HUES6 (cell line): ENCODE results near the gene AMPH.

Experiments
- H3K27ac ChIP-seq: 2 replicates; pipeline ENCODE4 v1.7.0; 2013; ENCODE audit warnings: low read depth, mild to moderate bottlenecking, low read length, inconsistent platforms
- H3K27me3 ChIP-seq: 2 replicates; pipeline ENCODE4 v1.6.1; 2013; ENCODE audit warnings: low read length; ENCODE audit not compliant: control insufficient read depth, insufficient read depth
- H3K36me3 ChIP-seq: 2 replicates; pipeline ENCODE4 v1.6.1; 2013; ENCODE audit warnings: low read length; ENCODE audit not compliant: control insufficient read depth, insufficient read depth
- H3K4me1 ChIP-seq: 2 replicates; pipeline ENCODE4 v1.6.1; 2013; ENCODE audit warnings: low read length; ENCODE audit not compliant: control insufficient read depth, insufficient read depth
- H3K4me3 ChIP-seq: 2 replicates; pipeline ENCODE4 v1.5.1; 2013; ENCODE audit warnings: low read depth, low read length
- H3K9ac ChIP-seq: one replicate; pipeline ENCODE4 v1.6.1; 2013; ENCODE audit warnings: mild to moderate bottlenecking, low read length
- H3K9me3 ChIP-seq: 2 replicates; pipeline ENCODE4 v1.6.1; 2013; ENCODE audit warnings: low read depth, low read length; ENCODE audit not compliant: control insufficient read depth, insufficient read depth

Gene AMPH

GRCh38 chr7:38630720-38631673, at the start of gene AMPH:
Gene AMPH, minus strand, starts transcription at chr7:38631373. Its CDS starts 22 bp downstream, at chr7:38631351.
- peaks cover 51% of the 10 kb centered on the region for H3K27me3 ChIP-seq
- H3K9me3 ChIP-seq: no peaks in the 10 kb centered on the region
- peak within 1 kb of the TSS; percentile 41 for H3K9ac ChIP-seq
- H3K36me3 ChIP-seq: no peaks in the 10 kb centered on the region
- peaks cover 6% of the 10 kb centered on the region for H3K4me1 ChIP-seq
- H3K27ac ChIP-seq: no peak within 1 kb of the TSS
- H3K4me3 ChIP-seq: peak within 1 kb of the TSS; percentile 74

DNA sequence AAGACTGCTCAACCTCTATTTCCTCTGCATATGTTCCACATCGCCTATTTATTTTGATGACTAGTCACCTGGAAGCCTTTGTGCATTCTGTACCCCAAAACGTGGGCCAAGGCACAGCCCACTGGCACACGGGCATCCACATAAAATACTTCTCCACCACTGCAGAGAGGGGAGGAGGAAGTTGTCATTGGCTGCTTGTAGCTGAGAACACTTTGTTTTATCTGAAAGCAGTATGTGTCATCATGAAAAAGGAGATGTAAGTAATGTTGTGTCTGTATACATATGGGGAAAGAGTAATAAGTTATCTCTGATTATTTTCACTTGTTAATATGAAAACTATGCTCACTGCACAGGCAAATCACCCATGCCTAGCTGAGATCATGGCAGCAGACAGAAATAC, 48.2 kb upstream of the AMPH start:
- no peak overlapping the region for H3K4me3 ChIP-seq
- H3K4me1 ChIP-seq: no peaks in the 10 kb centered on the region
- no peaks in the 10 kb centered on the region for H3K9me3 ChIP-seq
- no peak overlapping the region for H3K27ac ChIP-seq
- no peak overlapping the region for H3K9ac ChIP-seq
- no peaks in the 10 kb centered on the region for H3K36me3 ChIP-seq
- no peaks in the 10 kb centered on the region for H3K27me3 ChIP-seq

- Histone ChIP-seq H3K27ac (no peak overlapping the region), H3K9me3 (no peaks in the 10 kb centered on the region), H3K4me1 (no peaks in the 10 kb centered on the region), H3K36me3 (no peaks in the 10 kb centered on the region), H3K4me3 (no peak overlapping the region), H3K9ac (no peak overlapping the region), H3K27me3 (no peaks in the 10 kb centered on the region)
Measured at GRCh38 chr7:38678698-38679054, 47.5 kb upstream of the AMPH start.

DNA sequence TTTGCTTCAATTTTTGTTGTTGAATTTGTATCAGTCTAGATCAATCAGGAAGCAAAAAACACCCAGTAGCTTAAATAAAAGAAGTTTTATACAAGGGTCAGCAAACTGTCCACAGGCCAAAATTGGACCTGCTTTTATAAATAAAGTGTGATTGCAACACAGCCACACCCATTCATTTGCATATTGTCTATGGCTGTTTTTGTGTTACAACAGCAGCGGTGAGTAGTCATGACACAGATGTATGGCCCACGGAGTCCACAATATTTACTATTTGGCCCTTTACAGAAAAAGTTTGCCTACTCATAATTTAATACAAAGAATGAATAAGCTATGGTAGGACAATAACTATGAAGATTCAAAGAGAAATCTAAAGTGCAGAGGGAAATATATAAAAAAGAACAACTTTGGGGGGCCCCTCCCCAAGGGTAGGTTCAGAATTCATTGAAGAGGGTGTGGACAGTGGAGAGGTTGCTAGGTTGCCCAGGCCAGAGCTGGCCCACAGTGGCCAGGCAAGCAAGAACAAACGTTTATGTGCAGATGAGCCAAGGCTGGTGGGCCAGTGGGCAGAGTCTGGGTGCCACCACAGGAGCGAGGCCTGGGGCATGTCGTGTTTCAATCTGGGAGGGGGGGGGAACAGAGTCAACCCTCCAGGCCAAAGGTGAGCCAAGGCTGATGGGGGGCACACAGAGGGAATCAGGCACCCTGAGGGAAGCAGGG, 47.0 kb upstream of the AMPH start:
- Histone ChIP-seq H3K4me3 (no peak overlapping the region), H3K9ac (no peak overlapping the region), H3K27me3 (no peaks in the 10 kb centered on the region)

GRCh38 chr7:38675494-38676106, 44.4 kb upstream of the AMPH start:
- no peak overlapping the region for H3K27ac ChIP-seq
- H3K4me3 ChIP-seq: no peak overlapping the region
- H3K9ac ChIP-seq: no peak overlapping the region
- no peaks in the 10 kb centered on the region for H3K27me3 ChIP-seq
- H3K36me3 ChIP-seq: no peaks in the 10 kb centered on the region
- H3K4me1 ChIP-seq: no peaks in the 10 kb centered on the region
- H3K9me3 ChIP-seq: no peaks in the 10 kb centered on the region

More for the DNA sequence above, 47.0 kb upstream of the AMPH start:
- Histone ChIP-seq H3K36me3 (no peaks in the 10 kb centered on the region), H3K9me3 (no peaks in the 10 kb centered on the region), H3K27ac (no peak overlapping the region), H3K4me1 (no peaks in the 10 kb centered on the region)

DNA sequence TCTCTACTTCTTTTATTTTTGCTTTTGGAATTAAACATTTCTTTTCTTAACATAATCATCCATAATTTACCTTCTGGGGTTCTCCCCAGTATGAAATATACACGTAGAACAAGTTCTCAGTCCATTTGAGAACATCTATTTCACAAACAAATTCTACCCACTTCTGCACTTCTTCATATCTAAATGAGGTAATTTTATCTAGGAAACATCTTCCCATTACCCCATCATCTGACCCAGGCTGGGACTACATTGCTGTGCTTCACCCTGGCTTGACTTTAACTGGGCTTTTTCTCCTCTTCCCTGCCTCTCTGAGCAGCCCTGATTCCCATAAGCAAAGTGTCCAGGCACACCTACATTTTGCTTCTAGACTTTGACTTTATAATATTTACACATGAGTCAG, 43.3 kb upstream of the AMPH start:
- H3K27ac ChIP-seq: no peak overlapping the region
- H3K9ac ChIP-seq: no peak overlapping the region
- no peaks in the 10 kb centered on the region for H3K27me3 ChIP-seq
- H3K4me3 ChIP-seq: no peak overlapping the region
- H3K4me1 ChIP-seq: no peaks in the 10 kb centered on the region
- no peaks in the 10 kb centered on the region for H3K36me3 ChIP-seq
- no peaks in the 10 kb centered on the region for H3K9me3 ChIP-seq

DNA sequence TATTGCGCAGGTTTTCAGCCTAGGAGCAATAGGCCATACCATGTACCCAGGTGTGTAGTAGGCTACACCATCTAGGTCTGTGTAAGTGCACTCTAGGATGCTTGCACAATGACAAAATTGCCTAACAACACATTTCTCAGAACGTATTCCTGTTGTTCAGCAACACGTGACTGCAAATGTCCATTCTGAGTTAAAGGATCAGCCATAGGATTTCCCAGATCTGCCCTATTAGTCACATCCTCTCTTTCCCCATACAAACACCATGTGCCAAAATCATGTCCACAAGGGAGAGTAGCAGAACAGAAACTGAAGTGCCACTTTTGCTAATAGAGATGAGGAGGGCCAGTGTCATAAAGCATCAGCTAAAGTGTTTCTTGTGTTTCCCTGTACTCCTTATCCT, 42.6 kb upstream of the AMPH start:
- H3K4me1 ChIP-seq: no peaks in the 10 kb centered on the region
- H3K36me3 ChIP-seq: no peaks in the 10 kb centered on the region
- H3K27ac ChIP-seq: no peak overlapping the region
- H3K9me3 ChIP-seq: no peaks in the 10 kb centered on the region
- no peaks in the 10 kb centered on the region for H3K27me3 ChIP-seq
- H3K9ac ChIP-seq: no peak overlapping the region
- H3K4me3 ChIP-seq: no peak overlapping the region

DNA sequence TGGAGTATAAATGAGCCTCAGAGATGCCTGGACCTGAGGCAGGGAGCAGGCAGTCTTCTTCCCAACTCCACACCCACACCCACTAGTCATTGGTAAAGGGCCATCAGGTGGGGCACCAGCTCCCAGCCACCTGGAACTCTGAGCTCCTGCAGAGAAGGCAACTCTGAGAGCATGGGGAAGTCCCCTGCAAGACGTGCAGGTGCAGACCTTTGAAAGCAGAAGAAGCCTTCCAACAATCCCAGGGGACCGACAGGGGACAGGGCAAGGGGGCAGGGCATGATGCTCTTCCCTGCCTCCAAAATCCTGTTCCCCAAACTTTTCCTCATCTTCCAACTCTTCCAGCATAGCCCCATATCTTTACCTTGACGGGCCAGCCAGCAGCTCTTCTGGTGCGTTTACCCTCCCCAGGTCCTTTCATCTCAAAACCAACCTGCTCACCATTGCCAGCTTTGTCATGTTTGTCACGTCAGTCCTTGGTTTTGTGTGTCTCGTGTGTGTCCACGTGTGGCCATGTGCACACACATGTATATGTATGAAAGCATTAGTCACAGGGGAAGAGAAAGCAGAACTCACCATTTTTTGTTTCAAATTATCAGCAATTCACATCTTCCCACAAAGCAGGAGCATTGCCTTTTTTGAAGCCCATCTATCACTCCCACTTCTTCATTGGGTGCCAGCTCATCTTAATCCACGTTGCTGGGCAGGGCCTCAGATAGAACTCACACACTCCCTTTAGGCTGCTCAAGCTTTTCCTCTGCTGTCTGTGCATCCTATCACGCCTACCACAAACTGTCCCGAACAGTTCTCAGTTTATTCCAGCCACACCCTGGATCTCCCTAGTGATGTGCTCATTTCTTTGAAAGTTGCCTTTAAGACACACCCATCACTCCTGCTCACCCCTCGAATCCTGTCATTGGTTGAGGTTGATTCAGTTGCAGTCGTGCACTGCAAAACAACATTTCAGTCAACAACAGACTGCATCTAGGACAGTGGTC, 41.0 kb upstream of the AMPH start:
- no peaks in the 10 kb centered on the region for H3K9me3 ChIP-seq
- H3K9ac ChIP-seq: no peak overlapping the region
- H3K36me3 ChIP-seq: no peaks in the 10 kb centered on the region
- no peak overlapping the region for H3K27ac ChIP-seq
- H3K4me3 ChIP-seq: no peak overlapping the region
- H3K27me3 ChIP-seq: no peaks in the 10 kb centered on the region
- H3K4me1 ChIP-seq: no peaks in the 10 kb centered on the region

GRCh38 chr7:38669965-38670520, 38.9 kb upstream of the AMPH start:
- H3K4me1 ChIP-seq: no peaks in the 10 kb centered on the region
- no peak overlapping the region for H3K4me3 ChIP-seq
- H3K27ac ChIP-seq: no peak overlapping the region
- H3K9ac ChIP-seq: no peak overlapping the region
- no peaks in the 10 kb centered on the region for H3K36me3 ChIP-seq
- H3K27me3 ChIP-seq: no peaks in the 10 kb centered on the region
- H3K9me3 ChIP-seq: no peaks in the 10 kb centered on the region

GRCh38 chr7:38664972-38665371, 33.8 kb upstream of the AMPH start:
- Histone ChIP-seq H3K27ac (no peak overlapping the region), H3K27me3 (no peaks in the 10 kb centered on the region), H3K9me3 (no peaks in the 10 kb centered on the region), H3K4me1 (no peaks in the 10 kb centered on the region), H3K4me3 (no peak overlapping the region), H3K36me3 (no peaks in the 10 kb centered on the region), H3K9ac (no peak overlapping the region)
